Stomach (tissue), 4 donors: ENCODE data around the gene USP40.

Experiments used
- POLR2A ChIP-seq, 4 donors: fragments of 450-650 bp; IDR thresholded peaks; one replicate each; pipeline ENCODE4 v1.6.1; 2016; ENCODE audit warnings: antibody characterized with exemption in 4 of 4, control low read depth in 2 of 4, mild to moderate bottlenecking in 1 of 4, moderate library complexity in 1 of 4
- TF ChIP-seq, protein P1 (sequence below), 7 experiments: fragments of 450-650 bp in 4 of 7; fragments of 200-600 bp in 3 of 7; sonication (generic) in 3 of 7; IDR thresholded peaks; one replicate each; pipeline ENCODE4 v1.5.1; 2016 to 2019; ENCODE audit warnings: antibody characterized with exemption in 7 of 7, control low read depth in 2 of 7, mild to moderate bottlenecking in 1 of 7

DNA sequence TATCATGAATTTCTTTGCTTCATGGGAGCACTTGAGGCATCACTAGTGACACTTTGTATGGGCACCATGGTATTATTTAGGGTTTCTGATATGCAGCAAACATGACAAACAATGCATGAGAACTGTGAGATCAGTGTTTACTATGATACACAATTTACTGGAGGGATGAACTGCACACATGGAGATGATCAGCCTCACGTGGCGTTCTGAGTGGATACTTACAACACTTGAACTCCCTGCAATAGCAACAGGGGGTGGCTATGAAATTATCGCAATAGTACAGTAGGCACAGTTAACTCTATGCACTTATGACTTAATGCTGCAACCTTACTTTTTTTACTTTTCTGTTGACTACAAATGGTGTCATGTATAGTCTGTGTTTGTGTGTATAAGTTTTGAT, 32.4 kb upstream of the USP40 start:
- TF ChIP-seq, protein P1, sequence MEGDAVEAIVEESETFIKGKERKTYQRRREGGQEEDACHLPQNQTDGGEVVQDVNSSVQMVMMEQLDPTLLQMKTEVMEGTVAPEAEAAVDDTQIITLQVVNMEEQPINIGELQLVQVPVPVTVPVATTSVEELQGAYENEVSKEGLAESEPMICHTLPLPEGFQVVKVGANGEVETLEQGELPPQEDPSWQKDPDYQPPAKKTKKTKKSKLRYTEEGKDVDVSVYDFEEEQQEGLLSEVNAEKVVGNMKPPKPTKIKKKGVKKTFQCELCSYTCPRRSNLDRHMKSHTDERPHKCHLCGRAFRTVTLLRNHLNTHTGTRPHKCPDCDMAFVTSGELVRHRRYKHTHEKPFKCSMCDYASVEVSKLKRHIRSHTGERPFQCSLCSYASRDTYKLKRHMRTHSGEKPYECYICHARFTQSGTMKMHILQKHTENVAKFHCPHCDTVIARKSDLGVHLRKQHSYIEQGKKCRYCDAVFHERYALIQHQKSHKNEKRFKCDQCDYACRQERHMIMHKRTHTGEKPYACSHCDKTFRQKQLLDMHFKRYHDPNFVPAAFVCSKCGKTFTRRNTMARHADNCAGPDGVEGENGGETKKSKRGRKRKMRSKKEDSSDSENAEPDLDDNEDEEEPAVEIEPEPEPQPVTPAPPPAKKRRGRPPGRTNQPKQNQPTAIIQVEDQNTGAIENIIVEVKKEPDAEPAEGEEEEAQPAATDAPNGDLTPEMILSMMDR (IDR thresholded peaks at IDR 0.05) = no peak
- no peak for TF ChIP-seq POLR2A (IDR thresholded peaks at IDR 0.05)
